BLaER1 treated with 17β-estradiol and CSF1 and Interleukin-3, amounts not matched to agents 10 nM and 100 nM (cell line): ENCODE results near the gene PGBD5.
A peak's percentile ranks its signal among the peaks of the same experiment; 100 is the strongest.

ENCODE experiments used
- H3K27ac ChIP-seq, 11 experiments: shearing (Covaris generic); formaldehyde crosslinking; 2 replicates each; pipeline ENCODE4 v1.8.1; 2022
- H3K27me3 ChIP-seq, 11 experiments: shearing (Covaris generic); formaldehyde crosslinking; 2 replicates each; pipeline ENCODE4 v1.8.1; 2022
- H3K36me3 ChIP-seq, 11 experiments: shearing (Covaris generic); formaldehyde crosslinking; 2 replicates each; pipeline ENCODE4 v1.8.1; 2022
- H3K4me1 ChIP-seq, 10 experiments: shearing (Covaris generic); formaldehyde crosslinking; 2 replicates each; pipeline ENCODE4 v1.8.1; 2022
- H3K4me2 ChIP-seq, 11 experiments: shearing (Covaris generic); formaldehyde crosslinking; 2 replicates each; pipeline ENCODE4 v1.8.1; 2022
- H3K4me3 ChIP-seq, 10 experiments: shearing (Covaris generic); formaldehyde crosslinking; 2 replicates each; pipeline ENCODE4 v1.8.1; 2022
- H3K9ac ChIP-seq, 11 experiments: shearing (Covaris generic); formaldehyde crosslinking; 2 replicates each; pipeline ENCODE4 v1.8.1; 2022
- H3K9me3 ChIP-seq, 11 experiments: shearing (Covaris generic); formaldehyde crosslinking; replicated peaks in 1 of 11; 2 replicates each; pipeline ENCODE4 v1.8.1; 2022
- H4K20me1 ChIP-seq, 11 experiments: shearing (Covaris generic); formaldehyde crosslinking; 2 replicates each; pipeline ENCODE4 v1.8.1; 2022
- Cebpa-rat ChIP-seq, 11 experiments: shearing (Covaris generic); IDR thresholded peaks; 2 replicates each; pipeline ENCODE4 v1.8.1; 2022

The PGBD5 gene

GRCh38 chr1:230276401-230276800, 149.7 kb downstream of the PGBD5 start:
- Histone ChIP-seq H3K9me3 (no peaks in the 10 kb centered on the region), H3K27ac (peak overlapping the region in 2 of 11 experiments; percentile 15 to 27; a peak in 2 of 22 replicates), H4K20me1 (peaks cover 0 to 55% (median 15%) of the 10 kb centered on the region in 11 experiments; a peak in 14 of 22 replicates), H3K27me3 (peaks cover 0 to 11% (median 0%) of the 10 kb centered on the region in 11 experiments; a peak in 1 of 22 replicates), H3K4me1 (peaks cover 40 to 86% (median 85%) of the 10 kb centered on the region in 10 experiments), H3K4me3 (no peak overlapping the region), H3K36me3 (peaks cover 11 to 68% (median 39%) of the 10 kb centered on the region in 11 experiments; a peak in 20 of 22 replicates), H3K9ac (no peak overlapping the region), H3K4me2 (peak overlapping the region in 9 of 11 experiments; percentile 16 to 95 (median 89); a peak in 17 of 22 replicates)
- no peak for TF ChIP-seq Cebpa-rat (IDR thresholded peaks at IDR 0.05)

- H3K36me3 ChIP-seq: peaks cover 11 to 55% (median 33%) of the 10 kb centered on the region in 11 experiments; a peak in 20 of 22 replicates
- no peak overlapping the region for H3K4me3 ChIP-seq
- peaks cover 0 to 69% (median 25%) of the 10 kb centered on the region in 11 experiments; a peak in 14 of 22 replicates for H4K20me1 ChIP-seq
- 0 out of 22 replicates have a peak overlapping the region, but pooled peaks of 1 of the 11 experiments have one; percentile 6 for H3K9ac ChIP-seq
- TF ChIP-seq Cebpa-rat (IDR thresholded peaks at IDR 0.05): no peak
- peak overlapping the region; percentile 36 to 88 (median 46) for H3K4me2 ChIP-seq
- 0 out of 22 replicates have a peak overlapping the region, but pooled peaks of 1 of the 11 experiments have one; percentile 14 for H3K27ac ChIP-seq
- peaks cover 42 to 86% (median 85%) of the 10 kb centered on the region in 10 experiments for H3K4me1 ChIP-seq
- no peaks in the 10 kb centered on the region for H3K9me3 ChIP-seq
- H3K27me3 ChIP-seq: peaks cover 0 to 8% (median 0%) of the 10 kb centered on the region in 11 experiments; a peak in 1 of 22 replicates
Measured at GRCh38 chr1:230274254-230274653, 151.9 kb downstream of the PGBD5 start.

DNA sequence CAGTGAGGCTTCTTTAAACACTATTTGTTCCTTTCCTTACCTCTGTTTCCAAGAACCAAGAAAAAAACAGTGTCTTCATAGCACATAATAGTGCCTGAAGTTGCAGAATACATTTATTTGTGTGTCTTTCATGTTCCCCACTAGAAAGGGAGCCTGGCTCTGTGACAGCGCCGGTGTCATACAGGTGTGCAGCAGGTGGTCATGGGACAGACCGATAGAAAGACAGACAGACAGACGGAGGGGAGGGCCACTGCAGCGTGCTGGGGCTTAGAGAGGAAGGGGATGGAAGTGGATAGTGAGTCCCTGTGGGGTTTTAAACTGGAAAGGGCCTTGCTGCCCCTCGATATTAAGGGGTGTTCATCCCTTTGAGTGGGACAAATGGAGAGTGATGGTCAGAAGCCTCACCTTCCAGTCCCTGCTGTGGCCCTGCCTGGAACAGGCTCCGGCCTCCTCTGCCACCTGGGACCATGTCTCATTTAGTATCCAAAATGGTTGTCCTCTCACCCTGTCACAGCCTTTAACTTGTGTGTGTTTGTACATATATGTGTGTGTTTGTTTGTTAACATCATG, 152.9 kb downstream of the PGBD5 start:
- Histone ChIP-seq H3K4me2 (peak overlapping the region in 10 of 11 experiments; percentile 28 to 91 (median 44); a peak in 15 of 22 replicates), H4K20me1 (peaks cover 0 to 71% (median 25%) of the 10 kb centered on the region in 11 experiments; a peak in 14 of 22 replicates), H3K27me3 (no peaks in the 10 kb centered on the region), H3K9me3 (no peaks in the 10 kb centered on the region), H3K36me3 (peaks cover 11 to 60% (median 33%) of the 10 kb centered on the region in 11 experiments; a peak in 20 of 22 replicates), H3K4me3 (no peak overlapping the region), H3K4me1 (peaks cover 40 to 86% (median 85%) of the 10 kb centered on the region in 10 experiments), H3K27ac (no peak overlapping the region), H3K9ac (no peak overlapping the region; a peak in 1 of 22 replicates)
- TF ChIP-seq Cebpa-rat (IDR thresholded peaks at IDR 0.05): no peak

DNA sequence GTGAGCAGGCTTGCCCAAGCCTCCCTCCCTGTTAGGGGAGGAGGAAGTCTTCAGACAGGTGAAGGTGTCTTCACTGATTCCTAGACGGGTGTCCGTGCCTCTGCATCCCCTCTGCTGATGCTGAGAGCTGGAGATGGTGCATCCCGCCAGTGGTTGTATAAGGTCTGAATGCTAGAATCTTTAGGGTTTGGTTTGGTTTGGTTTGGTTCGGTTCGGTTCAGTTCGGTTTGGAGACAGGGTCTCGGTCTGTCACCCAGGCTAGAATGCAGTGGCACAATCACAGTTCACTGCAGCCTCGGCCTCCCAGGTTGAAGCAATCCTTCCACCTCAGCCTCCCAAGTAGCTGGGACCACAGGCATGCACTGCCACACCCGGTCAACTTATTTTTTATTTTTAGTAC, 153.6 kb downstream of the PGBD5 start:
- peaks cover 38 to 86% (median 85%) of the 10 kb centered on the region in 10 experiments for H3K4me1 ChIP-seq
- no peak for TF ChIP-seq Cebpa-rat (IDR thresholded peaks at IDR 0.05)
- H3K36me3 ChIP-seq: peaks cover 11 to 64% (median 33%) of the 10 kb centered on the region in 11 experiments; a peak in 21 of 22 replicates
- no peak overlapping the region for H3K27ac ChIP-seq
- H3K9me3 ChIP-seq: no peaks in the 10 kb centered on the region
- peaks cover 0 to 72% (median 25%) of the 10 kb centered on the region in 11 experiments; a peak in 14 of 22 replicates for H4K20me1 ChIP-seq
- H3K4me3 ChIP-seq: no peak overlapping the region
- H3K4me2 ChIP-seq: peak overlapping the region in 7 of 11 experiments; percentile 28 to 97 (median 88); a peak in 8 of 22 replicates
- H3K27me3 ChIP-seq: no peaks in the 10 kb centered on the region
- H3K9ac ChIP-seq: no peak overlapping the region

DNA sequence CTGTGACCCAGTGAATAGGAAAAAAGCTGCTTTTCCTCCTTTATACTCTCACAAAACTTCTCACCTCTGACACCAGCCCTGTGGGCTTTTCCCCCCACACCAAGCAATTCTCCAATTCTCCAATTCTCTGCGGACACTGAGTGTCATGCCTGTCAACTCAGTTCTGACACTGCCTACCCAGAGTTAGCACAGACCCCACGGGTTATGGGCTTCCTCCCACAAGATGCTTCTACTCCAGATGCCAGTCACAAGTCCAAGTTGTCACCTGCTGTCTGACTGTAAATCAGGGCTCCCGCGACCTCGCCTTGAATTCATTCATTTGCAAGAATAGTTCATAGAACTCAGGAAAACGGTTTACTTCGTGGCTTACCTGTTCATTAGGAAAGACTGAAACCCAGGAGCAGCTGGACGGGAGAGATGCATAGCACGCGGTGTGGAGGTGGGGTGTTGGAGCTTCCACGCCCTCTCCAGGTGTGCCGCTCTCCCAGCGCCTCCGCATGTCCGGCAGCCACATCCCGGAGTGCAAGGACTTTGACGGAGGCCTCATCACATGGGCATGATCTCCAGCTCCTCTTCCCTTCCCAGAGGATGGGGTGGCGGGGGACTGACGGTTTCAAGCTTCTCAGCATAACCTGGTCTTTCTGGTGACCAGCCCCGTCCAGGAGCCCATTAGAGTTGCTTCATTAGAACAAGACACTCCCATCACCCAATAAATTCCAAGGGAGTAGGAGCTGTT, 154.7 kb downstream of the PGBD5 start:
- Histone ChIP-seq H3K4me1 (peaks cover 35 to 86% (median 85%) of the 10 kb centered on the region in 10 experiments), H3K9me3 (no peaks in the 10 kb centered on the region), H3K9ac (peak overlapping the region in 4 of 11 experiments; percentile 16 to 54 (median 40); a peak in 4 of 22 replicates), H4K20me1 (peaks cover 0 to 72% (median 29%) of the 10 kb centered on the region in 11 experiments; a peak in 15 of 22 replicates), H3K27me3 (no peaks in the 10 kb centered on the region), H3K4me3 (no peak overlapping the region), H3K27ac (peak overlapping the region in 9 of 11 experiments; percentile 9 to 67 (median 54); a peak in 13 of 22 replicates), H3K36me3 (peaks cover 10 to 71% (median 42%) of the 10 kb centered on the region in 11 experiments; a peak in 21 of 22 replicates), H3K4me2 (peak overlapping the region; percentile 56 to 97 (median 84))
- no peak for TF ChIP-seq Cebpa-rat (IDR thresholded peaks at IDR 0.05)

DNA sequence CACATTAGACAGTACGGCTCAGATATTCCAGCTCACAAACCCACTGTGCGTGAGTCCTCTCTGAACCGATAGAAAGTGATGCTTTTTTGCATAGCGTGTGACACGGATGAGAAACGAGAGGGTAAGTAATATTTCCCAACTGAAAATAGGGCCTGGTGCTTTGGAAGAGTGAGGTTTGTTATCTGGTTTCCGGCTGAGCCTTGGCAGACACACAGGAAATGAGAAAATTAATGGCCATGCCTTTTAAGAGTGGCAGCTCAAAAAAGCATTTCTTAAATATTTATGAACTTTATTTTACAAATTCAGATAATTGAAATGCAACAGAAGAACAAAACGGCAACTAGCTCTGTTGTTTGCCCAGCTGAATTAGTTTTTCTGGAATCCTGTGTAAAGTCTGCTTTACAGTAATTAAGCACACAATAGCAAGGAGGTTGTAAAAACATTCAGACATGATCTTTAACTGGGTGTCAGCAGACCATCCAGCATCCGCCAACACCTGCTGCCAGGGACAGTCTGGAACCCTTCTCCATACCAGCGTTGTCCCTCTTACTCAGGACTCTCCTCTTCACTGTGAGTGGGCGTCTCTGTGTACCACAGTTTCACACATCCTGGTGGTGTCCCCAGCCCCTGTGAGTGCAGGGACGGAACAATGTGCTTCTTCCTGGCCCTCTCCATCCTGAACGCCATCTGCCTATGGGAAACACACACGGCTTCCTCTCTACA, 155.4 kb downstream of the PGBD5 start:
- Histone ChIP-seq H3K9me3 (no peaks in the 10 kb centered on the region), H3K9ac (peak overlapping the region in 10 of 11 experiments; percentile 2 to 55 (median 24); a peak in 12 of 22 replicates), H3K4me2 (peak overlapping the region; percentile 56 to 97 (median 84)), H3K4me3 (peak overlapping the region in 2 of 10 experiments; percentile 13 to 31; a peak in 2 of 20 replicates), H3K36me3 (peaks cover 7 to 73% (median 40%) of the 10 kb centered on the region in 11 experiments; a peak in 19 of 22 replicates), H3K27ac (peak overlapping the region in 9 of 11 experiments; percentile 33 to 67 (median 54); a peak in 17 of 22 replicates), H4K20me1 (peaks cover 0 to 76% (median 33%) of the 10 kb centered on the region in 11 experiments; a peak in 15 of 22 replicates), H3K27me3 (no peaks in the 10 kb centered on the region), H3K4me1 (peaks cover 35 to 88% (median 87%) of the 10 kb centered on the region in 10 experiments)
- no peak for TF ChIP-seq Cebpa-rat (IDR thresholded peaks at IDR 0.05)

DNA sequence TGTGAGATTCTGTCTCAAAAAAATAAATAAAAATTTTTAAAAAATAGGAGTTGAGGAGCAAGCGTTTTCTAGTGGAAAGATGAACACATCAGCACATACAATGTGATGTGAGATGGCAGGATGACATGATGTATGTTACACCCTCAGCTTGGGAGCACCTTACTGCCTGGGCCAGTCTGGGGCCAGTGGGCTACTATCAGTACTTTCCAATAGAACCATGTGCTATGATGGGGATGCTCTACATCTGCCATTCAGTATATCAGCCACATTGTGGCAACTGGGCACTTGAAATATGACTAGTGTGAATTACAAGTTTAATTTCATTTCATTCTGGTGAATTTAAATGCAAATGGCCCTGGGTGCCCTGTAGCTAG, 156.0 kb downstream of the PGBD5 start:
- H3K4me1 ChIP-seq: peaks cover 39 to 94% (median 93%) of the 10 kb centered on the region in 10 experiments
- H3K27me3 ChIP-seq: no peaks in the 10 kb centered on the region
- H3K27ac ChIP-seq: peak overlapping the region in 9 of 11 experiments; percentile 33 to 67 (median 54); a peak in 16 of 22 replicates
- no peaks in the 10 kb centered on the region for H3K9me3 ChIP-seq
- peak overlapping the region; percentile 56 to 97 (median 84) for H3K4me2 ChIP-seq
- H4K20me1 ChIP-seq: peaks cover 0 to 81% (median 39%) of the 10 kb centered on the region in 11 experiments; a peak in 17 of 22 replicates
- H3K4me3 ChIP-seq: peak overlapping the region in 2 of 10 experiments; percentile 13 to 31; a peak in 2 of 20 replicates
- no peak for TF ChIP-seq Cebpa-rat (IDR thresholded peaks at IDR 0.05)
- H3K36me3 ChIP-seq: peaks cover 12 to 76% (median 45%) of the 10 kb centered on the region in 11 experiments; a peak in 19 of 22 replicates
- peak overlapping the region in 10 of 11 experiments; percentile 2 to 55 (median 24); a peak in 12 of 22 replicates for H3K9ac ChIP-seq
